Esophagus muscularis mucosa (tissue), 3 donors: ENCODE results near the gene SMPD3.

ENCODE experiments used
- POLR2A ChIP-seq: fragments of 450-650 bp; IDR thresholded peaks from one replicate; pipeline ENCODE4 v1.6.1; 2017; ENCODE audit warnings: antibody characterized with exemption, moderate library complexity, mild to moderate bottlenecking, low read depth
- POLR2AphosphoS5 ChIP-seq, 2 donors: sonication (generic); formaldehyde crosslinking; IDR thresholded peaks; one replicate each; pipeline ENCODE4 v1.6.1; 2017; ENCODE audit warnings: antibody characterized with exemption in 2 of 2
- TF ChIP-seq, protein P1 (sequence below), 3 experiments: fragments of 200-600 bp in 2 of 3; fragments of 450-650 bp in 1 of 3; sonication (generic) in 2 of 3; IDR thresholded peaks; one replicate each; pipeline ENCODE4 v1.5.1; 2017 to 2019; ENCODE audit warnings: antibody characterized with exemption in 3 of 3, mild to moderate bottlenecking in 2 of 3, moderate library complexity in 1 of 3

DNA sequence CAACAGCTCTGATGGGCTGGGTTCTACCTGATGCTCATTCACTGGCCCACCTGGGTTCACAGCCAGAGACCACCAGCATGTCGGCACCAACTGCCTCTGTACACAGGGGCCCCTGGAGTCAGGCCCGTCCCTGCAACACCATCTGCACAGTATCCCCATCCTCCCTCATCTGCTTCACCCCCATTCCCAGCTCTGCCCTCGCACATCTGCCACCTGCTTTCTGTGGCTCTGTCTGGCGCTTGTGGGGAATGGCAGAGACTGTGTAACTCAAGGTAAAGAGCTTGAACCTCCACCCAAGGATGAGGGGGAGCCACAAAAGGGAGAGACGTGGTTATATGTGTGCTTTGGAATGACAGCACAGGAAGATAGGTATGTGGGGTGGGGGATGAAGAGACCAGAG lies 27.2 kb downstream of the SMPD3 start:
- TF ChIP-seq POLR2A (no peak), POLR2AphosphoS5 (IDR thresholded peaks at IDR 0.05) (no peak)
- TF ChIP-seq, protein P1, sequence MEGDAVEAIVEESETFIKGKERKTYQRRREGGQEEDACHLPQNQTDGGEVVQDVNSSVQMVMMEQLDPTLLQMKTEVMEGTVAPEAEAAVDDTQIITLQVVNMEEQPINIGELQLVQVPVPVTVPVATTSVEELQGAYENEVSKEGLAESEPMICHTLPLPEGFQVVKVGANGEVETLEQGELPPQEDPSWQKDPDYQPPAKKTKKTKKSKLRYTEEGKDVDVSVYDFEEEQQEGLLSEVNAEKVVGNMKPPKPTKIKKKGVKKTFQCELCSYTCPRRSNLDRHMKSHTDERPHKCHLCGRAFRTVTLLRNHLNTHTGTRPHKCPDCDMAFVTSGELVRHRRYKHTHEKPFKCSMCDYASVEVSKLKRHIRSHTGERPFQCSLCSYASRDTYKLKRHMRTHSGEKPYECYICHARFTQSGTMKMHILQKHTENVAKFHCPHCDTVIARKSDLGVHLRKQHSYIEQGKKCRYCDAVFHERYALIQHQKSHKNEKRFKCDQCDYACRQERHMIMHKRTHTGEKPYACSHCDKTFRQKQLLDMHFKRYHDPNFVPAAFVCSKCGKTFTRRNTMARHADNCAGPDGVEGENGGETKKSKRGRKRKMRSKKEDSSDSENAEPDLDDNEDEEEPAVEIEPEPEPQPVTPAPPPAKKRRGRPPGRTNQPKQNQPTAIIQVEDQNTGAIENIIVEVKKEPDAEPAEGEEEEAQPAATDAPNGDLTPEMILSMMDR (IDR thresholded peaks at IDR 0.05), result no peak
